Vagina (tissue), 2 donors: Measurements from ENCODE around the gene MTAP. TPM values are rescaled to one million over a fixed set of nuclear protein-coding genes. Genes with fewer than 3 reads are reported as not detected.

Experiments
- DNase-seq, 2 donors: peaks; one replicate each; pipeline ENCODE4 v3.0.0-alpha.2; 2017; ENCODE audit errors: extremely low spot score in 2 of 2
- H3K27ac ChIP-seq: fragments of 200-600 bp; sonication (generic); one replicate; pipeline ENCODE4 v1.5.1; 2019
- H3K27me3 ChIP-seq: fragments of 200-600 bp; sonication (generic); one replicate; pipeline ENCODE4 v1.5.1; 2019
- H3K36me3 ChIP-seq, 2 donors: fragments of 200-600 bp; sonication (generic); one replicate each; pipeline ENCODE4 v1.5.1; 2017 to 2019
- H3K4me1 ChIP-seq: fragments of 200-600 bp; sonication (generic); one replicate; pipeline ENCODE4 v1.5.1; 2019
- H3K4me3 ChIP-seq, 2 donors: fragments of 200-600 bp; sonication (generic); 1 replicate in 1 of 2; 2 replicates in 1 of 2; pipeline ENCODE4 v1.5.1; 2016 to 2019
- H3K9me3 ChIP-seq: fragments of 200-600 bp; sonication (generic); one replicate; pipeline ENCODE4 v1.5.1; 2019
- CTCF ChIP-seq, 3 experiments: fragments of 450-650 bp in 2 of 3; fragments of 200-600 bp in 1 of 3; sonication (generic) in 1 of 3; IDR thresholded peaks; one replicate each; pipeline ENCODE4 v1.5.1; 2017 to 2019; ENCODE audit warnings: antibody characterized with exemption in 3 of 3, mild to moderate bottlenecking in 2 of 3, moderate library complexity in 2 of 3
- POLR2A ChIP-seq, 2 donors: fragments of 450-650 bp; IDR thresholded peaks; one replicate each; pipeline ENCODE4 v1.6.1; 2017; ENCODE audit warnings: antibody characterized with exemption in 2 of 2, mild to moderate bottlenecking in 2 of 2, moderate library complexity in 2 of 2
- POLR2AphosphoS5 ChIP-seq, 2 donors: sonication (generic); formaldehyde crosslinking; IDR thresholded peaks; one replicate each; pipeline ENCODE4 v1.9.0; 2017; ENCODE audit warnings: antibody characterized with exemption in 2 of 2, mild to moderate bottlenecking in 2 of 2, low read depth in 1 of 2; ENCODE audit not compliant: insufficient read depth in 1 of 2
- intact Hi-C: fragments of 100-400 bp; cut with DNase I; formaldehyde crosslinking; loops from one replicate; pipeline ENCODE4 v1.15.1; 2023
- total RNA-seq: library from RNA; depleted of rRNA; stranded (reverse); fragments of >200 nt; gene quantifications from one replicate; pipeline ENCODE4 v1.2.3, GENCODE V29; 2016

Gene MTAP
- total RNA-seq, 1 donor from 2014 or later, result 19.9 TPM

- no peaks in the 10 kb centered on the region for H3K4me1 ChIP-seq
- H3K27ac ChIP-seq, result no peak overlapping the region
- intact Hi-C loops, result no loop called here
- H3K9me3 ChIP-seq, result no peaks in the 10 kb centered on the region
- TF ChIP-seq CTCF (IDR thresholded peaks at IDR 0.05) (no peak), POLR2A (IDR thresholded peaks at IDR 0.05) (no peak), POLR2AphosphoS5 (IDR thresholded peaks at IDR 0.05; ENCODE audit: insufficient read depth in 1 of 2, low read depth in 1 of 2) (no peak)
- no peaks in the 10 kb centered on the region for H3K27me3 ChIP-seq
- no peak overlapping the region for H3K4me3 ChIP-seq
- no peak for DNase-seq
- peaks cover 0 to 37% of the 10 kb centered on the region in 2 donors for H3K36me3 ChIP-seq
Observed at GRCh38 chr9:21864505-21864904, 62.1 kb downstream of the MTAP start.

GRCh38 chr9:21866302-21866701 lies 63.9 kb downstream of the MTAP start:
- H3K4me3 ChIP-seq, result no peak overlapping the region

GRCh38 chr9:21871256-21871975 lies 69.0 kb downstream of the MTAP start:
- no peak for TF ChIP-seq CTCF (IDR thresholded peaks at IDR 0.05)
- no peak for TF ChIP-seq POLR2A (IDR thresholded peaks at IDR 0.05)
- no peak for TF ChIP-seq POLR2AphosphoS5 (IDR thresholded peaks at IDR 0.05; ENCODE audit: insufficient read depth in 1 of 2, low read depth in 1 of 2)
- Histone ChIP-seq H3K27ac (no peak overlapping the region), H3K4me1 (no peaks in the 10 kb centered on the region), H3K27me3 (no peaks in the 10 kb centered on the region), H3K4me3 (no peak overlapping the region), H3K9me3 (no peaks in the 10 kb centered on the region), H3K36me3 (peaks cover 0 to 5% of the 10 kb centered on the region in 2 donors)
- no peak for DNase-seq
- intact Hi-C loops, result no loop called here

More at GRCh38 chr9:21866302-21866701, 63.9 kb downstream of the MTAP start:
- no peak for TF ChIP-seq CTCF (IDR thresholded peaks at IDR 0.05)
- no peak for TF ChIP-seq POLR2AphosphoS5 (IDR thresholded peaks at IDR 0.05; ENCODE audit: insufficient read depth in 1 of 2, low read depth in 1 of 2)
- no peak for TF ChIP-seq POLR2A (IDR thresholded peaks at IDR 0.05)
- H3K9me3 ChIP-seq, result no peaks in the 10 kb centered on the region
- intact Hi-C loops, result no loop called here
- no peaks in the 10 kb centered on the region for H3K27me3 ChIP-seq
- peaks cover 0 to 29% of the 10 kb centered on the region in 2 donors for H3K36me3 ChIP-seq
- no peak for DNase-seq
- no peak overlapping the region for H3K27ac ChIP-seq
- no peaks in the 10 kb centered on the region for H3K4me1 ChIP-seq

GRCh38 chr9:21872696-21873095 lies 70.3 kb downstream of the MTAP start:
- no peak for DNase-seq
- Histone ChIP-seq H3K9me3 (no peaks in the 10 kb centered on the region), H3K36me3 (peaks cover 0 to 5% of the 10 kb centered on the region in 2 donors), H3K4me3 (no peak overlapping the region), H3K4me1 (no peaks in the 10 kb centered on the region), H3K27me3 (no peaks in the 10 kb centered on the region), H3K27ac (no peak overlapping the region)
- intact Hi-C loops, result no loop called here
- TF ChIP-seq POLR2AphosphoS5 (IDR thresholded peaks at IDR 0.05; ENCODE audit: insufficient read depth in 1 of 2, low read depth in 1 of 2) (no peak), POLR2A (IDR thresholded peaks at IDR 0.05) (no peak), CTCF (IDR thresholded peaks at IDR 0.05) (no peak)

- TF ChIP-seq CTCF (IDR thresholded peaks at IDR 0.05) (no peak), POLR2A (IDR thresholded peaks at IDR 0.05) (no peak), POLR2AphosphoS5 (IDR thresholded peaks at IDR 0.05; ENCODE audit: insufficient read depth in 1 of 2, low read depth in 1 of 2) (no peak)
- intact Hi-C loops, result no loop called here
- H3K9me3 ChIP-seq, result no peaks in the 10 kb centered on the region
- H3K4me3 ChIP-seq, result no peak overlapping the region
- DNase-seq, result no peak
- H3K27ac ChIP-seq, result no peak overlapping the region
- no peaks in the 10 kb centered on the region for H3K27me3 ChIP-seq
- H3K4me1 ChIP-seq, result no peaks in the 10 kb centered on the region
- peaks cover 0 to under 1% of the 10 kb centered on the region in 2 donors for H3K36me3 ChIP-seq
Observed at GRCh38 chr9:21873540-21874221, 71.2 kb downstream of the MTAP start.
